A549 (cell line): ENCODE results near the gene ECT2. TPM values are rescaled to one million over a fixed set of nuclear protein-coding genes. Genes with fewer than 3 reads are reported as not detected.

ENCODE experiments used
- ATAC-seq, 2 experiments: fragments of 200-7000 bp in 1 of 2; fragments of >200 bp in 1 of 2; cut with Nextera tagmentation in 1 of 2; cut with Tn5 transposase in 1 of 2; 3 replicates each; pipeline versions ENCODE4 v1.8.0 to v1.9.1; 2018 to 2020; ENCODE audit warnings: mild to moderate bottlenecking in 1 of 2, moderate library complexity in 1 of 2
- CTCF ChIA-PET: fragments of 300-600 bp; sonication (Branson Sonifier 250); formaldehyde crosslinking; extraction: SDS; loops from one replicate; lab custom pipeline; 2021; ENCODE audit warnings: antibody characterized with exemption, inconsistent platforms; lab: Yijun Ruan, JAX
- POLR2A ChIA-PET: fragments of 350-600 bp; formaldehyde crosslinking; extraction: SDS; loops from one replicate; lab custom pipeline; 2021; ENCODE audit warnings: antibody characterized with exemption, inconsistent platforms; lab: Yijun Ruan, JAX
- DNase-seq, 2 experiments: peaks; one replicate each; pipeline versions ENCODE4 v3.0.0 to v3.0.0-alpha.2; 2011 to 2016; ENCODE audit warnings: low read depth in 1 of 2, low spot score in 1 of 2
- FAIRE-seq: peaks from 2 replicates; lab custom pipeline; 2011; peaks lifted over from hg19 to GRCh38; lab: Jason Lieb, UNC
- H3K27ac ChIP-seq, 2 experiments: fragments of >200 bp; sonication (Bioruptor Twin); formaldehyde crosslinking; 3 replicates each; pipeline ENCODE4 v1.5.1; 2016 to 2017
- H3K4me1 ChIP-seq: fragments of >200 bp; sonication (Bioruptor Twin); formaldehyde crosslinking; 3 replicates; pipeline ENCODE4 v1.6.1; 2016
- H3K4me2 ChIP-seq: fragments of >200 bp; sonication (Bioruptor Twin); formaldehyde crosslinking; 3 replicates; pipeline ENCODE4 v1.6.1; 2016
- H3K4me3 ChIP-seq: fragments of >200 bp; sonication (Bioruptor Twin); formaldehyde crosslinking; 3 replicates; pipeline ENCODE4 v1.5.1; 2016
- H3K9me3 ChIP-seq: fragments of >200 bp; sonication (Bioruptor Twin); formaldehyde crosslinking; 3 replicates; pipeline ENCODE4 v1.6.1; 2016
- CBX2 ChIP-seq: fragments of 200-600 bp; sonication (generic); IDR thresholded peaks from 2 replicates; pipeline ENCODE4 v1.6.1; 2016; ENCODE audit warnings: low read depth, mild to moderate bottlenecking, borderline replicate concordance
- CEBPB ChIP-seq, 2 experiments: fragments of >200 bp in 1 of 2; sonication (Bioruptor Twin) in 1 of 2; formaldehyde crosslinking in 1 of 2; IDR thresholded peaks; 2 replicates each; pipeline ENCODE4 v1.6.1; 2012 to 2016
- EHMT2 ChIP-seq: fragments of 200-600 bp; sonication (generic); IDR thresholded peaks from 2 replicates; pipeline ENCODE4 v1.6.1; 2016; ENCODE audit warnings: antibody characterized with exemption, low read depth, mild to moderate bottlenecking, moderate library complexity
- FOSB ChIP-seq: fragments of 250-450 bp; sonication (Bioruptor Pico); IDR thresholded peaks from 2 replicates; pipeline ENCODE4 v1.5.0; 2020; ENCODE audit warnings: mild to moderate bottlenecking, moderate library complexity
- GATA3 ChIP-seq: IDR thresholded peaks from 2 replicates; pipeline ENCODE4 v1.6.1; 2012; ENCODE audit warnings: borderline replicate concordance
- HDAC2 ChIP-seq: fragments of 200-600 bp; sonication (generic); IDR thresholded peaks from 2 replicates; pipeline ENCODE4 v1.6.1; 2016
- HMGXB4 ChIP-seq: fragments of 250-450 bp; sonication (Bioruptor Pico); IDR thresholded peaks from 2 replicates; pipeline ENCODE4 v1.5.0; 2021; ENCODE audit warnings: mild to moderate bottlenecking, moderate library complexity, borderline replicate concordance
- JUN ChIP-seq, 2 experiments: fragments of >200 bp; sonication (Bioruptor Twin); formaldehyde crosslinking; IDR thresholded peaks; 2 replicates in 1 of 2; 3 replicates in 1 of 2; pipeline ENCODE4 v1.6.1; 2016 to 2017
- JUNB ChIP-seq: fragments of >200 bp; sonication (Bioruptor Twin); formaldehyde crosslinking; IDR thresholded peaks from 2 replicates; pipeline ENCODE4 v1.6.1; 2016
- KDM1A ChIP-seq: fragments of 200-600 bp; sonication (generic); IDR thresholded peaks from 2 replicates; pipeline ENCODE4 v1.6.1; 2016; ENCODE audit warnings: low read depth, mild to moderate bottlenecking
- MAFK ChIP-seq: fragments of 450-650 bp; IDR thresholded peaks from 2 replicates; pipeline ENCODE4 v1.6.1; 2014; ENCODE audit not compliant: partially characterized antibody
- MYC ChIP-seq: IDR thresholded peaks from 2 replicates; pipeline ENCODE4 v1.6.1; 2012; ENCODE audit warnings: mild to moderate bottlenecking, inconsistent platforms, low read length, improper control_type of control experiment, borderline replicate concordance
- REST ChIP-seq: fragments of 200-600 bp; sonication (generic); IDR thresholded peaks from 2 replicates; pipeline ENCODE4 v1.6.1; 2016; ENCODE audit warnings: antibody characterized with exemption, mild to moderate bottlenecking, moderate library complexity
- SREBF2 ChIP-seq: fragments of 450-650 bp; IDR thresholded peaks from 2 replicates; pipeline ENCODE4 v1.6.1; 2014; ENCODE audit warnings: mild to moderate bottlenecking, moderate library complexity
- ZFP36 ChIP-seq: fragments of 450-650 bp; IDR thresholded peaks from 2 replicates; pipeline ENCODE4 v1.6.1; 2014; ENCODE audit warnings: borderline replicate concordance; ENCODE audit not compliant: partially characterized antibody
- ZNF302 ChIP-seq: fragments of 250-450 bp; sonication (Bioruptor Pico); IDR thresholded peaks from 2 replicates; pipeline ENCODE4 v1.9.0; 2021; ENCODE audit warnings: inconsistent platforms, mild to moderate bottlenecking, moderate library complexity
- WGBS: methylation state at CpG from one replicate; pipeline ENCODE4 v1.1.6; 2017; ENCODE audit errors: missing lambda C conversion rate; 5-methylcytosine and 5-hydroxymethylcytosine counted together
- polyA plus RNA-seq, 4 experiments: library from polyadenylated mRNA; depleted of rRNA in 3 of 4; stranded (reverse); fragments of >200 nt; fragmentation: RNase III in 1 of 4; extraction: RNeasy Plus Mini Kit Qiagen cat#74134 plus additional on column Dnase treatment in 1 of 4; gene quantifications; 2 replicates in 3 of 4; 3 replicates in 1 of 4; pipeline ENCODE4 v1.2.3, GENCODE V29; 2011 to 2017
- TF ChIP-seq, protein P1 (sequence below): fragments of >200 bp; sonication (Bioruptor Twin); formaldehyde crosslinking; IDR thresholded peaks from 3 replicates; pipeline ENCODE4 v1.5.1; 2016
- TF ChIP-seq, protein P2 (sequence below): IDR thresholded peaks from 2 replicates; pipeline ENCODE4 v1.6.1; 2012

The ECT2 gene
- polyA plus RNA-seq, 2 of the 4 experiments (the other 2 are of a cell fraction) = 96.5 to 187 TPM

DNA sequence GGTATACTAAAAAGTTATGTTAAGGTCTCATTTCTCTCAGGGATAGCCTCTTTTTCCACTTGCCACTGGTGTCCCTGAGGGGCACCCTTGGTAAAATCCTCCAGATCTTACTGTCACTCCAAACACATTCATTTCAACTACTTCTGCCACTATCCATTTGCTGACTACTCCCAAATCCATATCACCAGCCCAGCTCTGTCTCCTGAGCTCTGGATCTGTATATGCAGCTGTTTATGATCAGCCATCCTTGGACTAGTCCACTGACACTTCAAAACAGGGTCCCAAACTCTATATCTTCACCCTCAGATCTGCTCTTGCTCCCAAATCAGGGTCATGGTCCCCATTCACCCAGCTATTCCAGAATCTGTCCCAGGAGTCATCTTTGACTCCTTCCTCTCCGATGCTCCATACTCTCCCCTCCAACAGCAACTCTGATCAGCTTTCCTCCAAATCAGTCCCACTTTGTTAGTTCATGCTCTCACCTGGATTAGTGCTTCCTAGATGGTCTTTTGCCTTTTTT, 49.5 kb upstream of the ECT2 start:
- FAIRE-seq = no peak
- Histone ChIP-seq H3K27ac (no peak overlapping the region), H3K4me3 (no peak overlapping the region), H3K4me2 (no peak overlapping the region), H3K4me1 (peaks cover 9% of the 10 kb centered on the region; the same call in 2 of the 3 replicates), H3K9me3 (no peaks in the 10 kb centered on the region)
- ATAC-seq = no peak
- no peak for DNase-seq
- WGBS = 93% methylated on average over 1 of the region's 1 CpG
- TF ChIP-seq EHMT2 (no peak), JUN (IDR thresholded peaks at IDR 0.05) (no peak), CEBPB (IDR thresholded peaks at IDR 0.05) (no peak), ZFP36 (no peak), ZNF302 (CRISPR knock-in tag) (no peak), HDAC2 (no peak), REST (no peak), KDM1A (no peak), SREBF2 (no peak), FOSB (no peak), MAFK (no peak), GATA3 (no peak), MYC (no peak)
- TF ChIP-seq, protein P1, sequence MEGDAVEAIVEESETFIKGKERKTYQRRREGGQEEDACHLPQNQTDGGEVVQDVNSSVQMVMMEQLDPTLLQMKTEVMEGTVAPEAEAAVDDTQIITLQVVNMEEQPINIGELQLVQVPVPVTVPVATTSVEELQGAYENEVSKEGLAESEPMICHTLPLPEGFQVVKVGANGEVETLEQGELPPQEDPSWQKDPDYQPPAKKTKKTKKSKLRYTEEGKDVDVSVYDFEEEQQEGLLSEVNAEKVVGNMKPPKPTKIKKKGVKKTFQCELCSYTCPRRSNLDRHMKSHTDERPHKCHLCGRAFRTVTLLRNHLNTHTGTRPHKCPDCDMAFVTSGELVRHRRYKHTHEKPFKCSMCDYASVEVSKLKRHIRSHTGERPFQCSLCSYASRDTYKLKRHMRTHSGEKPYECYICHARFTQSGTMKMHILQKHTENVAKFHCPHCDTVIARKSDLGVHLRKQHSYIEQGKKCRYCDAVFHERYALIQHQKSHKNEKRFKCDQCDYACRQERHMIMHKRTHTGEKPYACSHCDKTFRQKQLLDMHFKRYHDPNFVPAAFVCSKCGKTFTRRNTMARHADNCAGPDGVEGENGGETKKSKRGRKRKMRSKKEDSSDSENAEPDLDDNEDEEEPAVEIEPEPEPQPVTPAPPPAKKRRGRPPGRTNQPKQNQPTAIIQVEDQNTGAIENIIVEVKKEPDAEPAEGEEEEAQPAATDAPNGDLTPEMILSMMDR = no peak
- TF ChIP-seq, protein P2, sequence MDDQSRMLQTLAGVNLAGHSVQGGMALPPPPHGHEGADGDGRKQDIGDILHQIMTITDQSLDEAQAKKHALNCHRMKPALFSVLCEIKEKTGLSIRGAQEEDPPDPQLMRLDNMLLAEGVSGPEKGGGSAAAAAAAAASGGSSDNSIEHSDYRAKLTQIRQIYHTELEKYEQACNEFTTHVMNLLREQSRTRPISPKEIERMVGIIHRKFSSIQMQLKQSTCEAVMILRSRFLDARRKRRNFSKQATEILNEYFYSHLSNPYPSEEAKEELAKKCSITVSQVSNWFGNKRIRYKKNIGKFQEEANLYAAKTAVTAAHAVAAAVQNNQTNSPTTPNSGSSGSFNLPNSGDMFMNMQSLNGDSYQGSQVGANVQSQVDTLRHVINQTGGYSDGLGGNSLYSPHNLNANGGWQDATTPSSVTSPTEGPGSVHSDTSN = no peak
- ChIA-PET CTCF (interaction anchor here (1.2 to 4.2 kb wide), 4 partner anchors 10 to 53 kb away, joined by 3 to 30 read pairs (median 5); partner anchors contain the start of genes ECT2 and NCEH1), POLR2A (no interaction called here)

GRCh38 chr3:172701751-172702150, 48.8 kb upstream of the ECT2 start:
- no peak overlapping the region for H3K4me3 ChIP-seq
- 86% methylated on average over 3 of the region's 3 CpGs for WGBS
- FAIRE-seq = no peak
- no peaks in the 10 kb centered on the region for H3K9me3 ChIP-seq
- no peak overlapping the region for H3K4me2 ChIP-seq
- H3K27ac ChIP-seq = no peak overlapping the region
- no peak for ATAC-seq
- POLR2A ChIA-PET = no interaction called here
- no peak for DNase-seq
- no peak for TF ChIP-seq CBX2
- no peak for TF ChIP-seq HDAC2
- TF ChIP-seq GATA3 = no peak
- no peak for TF ChIP-seq JUNB
- TF ChIP-seq HMGXB4 = no peak
- peaks cover 6% of the 10 kb centered on the region; the same call in 2 of the 3 replicates for H3K4me1 ChIP-seq
- CTCF ChIA-PET = interaction anchor here (0.9 to 4.2 kb wide), 2 partner anchors 9 to 29 kb away, joined by 4 to 30 read pairs; partner anchors contain the start of gene NCEH1
